Measurements from ENCODE around the gene CNN2.

Gene CNN2

GRCh38 chr19:986083-986482, 40.3 kb upstream of the CNN2 start:
- no peak overlapping the region for H3K27ac ChIP-seq
- TF ChIP-seq CTCF (IDR thresholded peaks at IDR 0.05) (no peak), ZFX (IDR thresholded peaks at IDR 0.05; ENCODE audit: borderline replicate concordance) (no peak)

DNA sequence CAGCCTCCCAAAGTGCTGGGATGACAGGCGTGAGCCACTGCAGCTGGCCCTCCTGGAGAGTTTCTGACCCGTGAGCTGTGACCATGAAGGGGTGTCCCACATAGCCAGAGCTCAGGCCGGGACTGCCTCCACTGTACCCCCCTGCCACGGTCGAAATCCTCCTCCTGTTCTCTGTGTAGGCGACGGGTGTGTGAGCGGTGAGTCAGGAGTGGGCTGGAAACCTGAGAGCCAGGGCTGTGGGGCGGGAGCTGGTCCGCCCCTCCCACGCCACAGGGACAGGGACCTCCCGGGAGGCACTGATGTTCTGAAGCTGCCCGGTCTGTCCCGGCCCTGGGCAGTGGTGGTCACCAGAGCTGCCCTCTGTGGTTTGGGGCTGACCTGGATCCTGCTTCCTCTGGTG, 38.3 kb upstream of the CNN2 start:
- no peak for TF ChIP-seq CTCF (IDR thresholded peaks at IDR 0.05)
- no peak for TF ChIP-seq ZFX (IDR thresholded peaks at IDR 0.05; ENCODE audit: borderline replicate concordance)
- no peak overlapping the region for H3K27ac ChIP-seq

DNA sequence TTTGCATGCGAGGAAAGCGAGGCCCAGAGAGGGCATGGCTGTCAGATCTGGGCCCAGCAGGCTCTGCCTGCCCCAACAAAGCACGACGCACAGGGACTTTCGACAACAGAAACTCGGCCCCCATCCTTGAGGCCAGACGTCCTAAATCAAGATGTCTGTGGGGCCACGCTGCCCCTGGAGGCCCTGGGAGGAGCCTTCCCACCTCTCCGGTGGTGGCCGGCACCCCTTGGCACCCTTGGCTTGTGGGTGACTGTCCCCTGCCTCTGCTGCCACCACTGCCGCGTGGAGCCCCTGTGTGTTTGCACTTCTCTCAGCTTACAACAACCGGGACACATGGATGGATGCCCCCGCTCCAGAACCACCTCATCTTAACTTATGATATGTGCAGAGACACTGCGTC, 37.9 kb upstream of the CNN2 start:
- TF ChIP-seq ZFX (IDR thresholded peaks at IDR 0.05; ENCODE audit: borderline replicate concordance) (no peak), CTCF (IDR thresholded peaks at IDR 0.05) (no peak)
- H3K27ac ChIP-seq, result no peak overlapping the region

DNA sequence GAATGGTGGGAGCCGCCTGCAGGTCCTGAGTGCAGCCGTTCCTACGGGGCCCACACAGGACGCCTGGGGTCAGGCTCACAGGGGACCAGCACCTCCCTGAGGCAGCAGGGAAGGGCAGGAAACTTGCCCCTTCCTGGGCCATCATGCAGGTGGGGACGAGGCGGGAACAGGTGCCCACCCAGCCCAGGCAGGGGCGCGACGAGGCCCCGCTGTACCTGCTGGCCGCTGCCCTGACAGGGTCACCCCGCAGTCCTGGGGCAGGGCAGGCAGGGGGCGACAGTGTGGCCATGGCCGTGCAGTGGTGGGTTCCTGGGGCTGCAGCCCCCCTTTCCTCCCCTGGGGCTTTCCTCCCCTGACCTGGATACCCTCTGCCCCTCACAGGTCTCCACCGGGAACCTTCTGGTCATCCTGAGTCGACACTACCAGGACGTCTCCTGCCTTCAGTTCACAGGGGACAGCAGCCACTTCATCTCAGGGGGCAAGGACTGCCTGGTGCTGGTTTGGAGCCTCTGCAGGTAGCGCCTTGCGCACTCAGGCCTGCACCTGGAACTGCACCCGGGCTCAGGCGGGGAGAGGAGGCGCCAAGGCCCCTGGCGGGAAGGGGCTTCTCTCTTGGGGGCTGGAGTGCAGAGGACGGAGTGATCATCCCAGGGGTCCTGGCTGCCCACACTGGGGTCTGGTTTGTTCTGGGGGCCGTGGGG, 36.9 kb upstream of the CNN2 start:
- H3K27ac ChIP-seq, result no peak overlapping the region
- TF ChIP-seq ZFX (IDR thresholded peaks at IDR 0.05; ENCODE audit: borderline replicate concordance), result no peak
- peak; percentile 43 for TF ChIP-seq CTCF (IDR thresholded peaks at IDR 0.05)

- H3K27ac ChIP-seq, result no peak overlapping the region
- no peak for TF ChIP-seq ZFX (IDR thresholded peaks at IDR 0.05; ENCODE audit: borderline replicate concordance)
- TF ChIP-seq CTCF (IDR thresholded peaks at IDR 0.05), result no peak
Measured at GRCh38 chr19:990119-990571, 36.3 kb upstream of the CNN2 start.

- H3K27ac ChIP-seq, result peak overlapping the region; percentile 51
- TF ChIP-seq ZFX (IDR thresholded peaks at IDR 0.05; ENCODE audit: borderline replicate concordance), result no peak
- TF ChIP-seq CTCF (IDR thresholded peaks at IDR 0.05), result no peak
Measured at GRCh38 chr19:990746-991145, 35.7 kb upstream of the CNN2 start.

DNA sequence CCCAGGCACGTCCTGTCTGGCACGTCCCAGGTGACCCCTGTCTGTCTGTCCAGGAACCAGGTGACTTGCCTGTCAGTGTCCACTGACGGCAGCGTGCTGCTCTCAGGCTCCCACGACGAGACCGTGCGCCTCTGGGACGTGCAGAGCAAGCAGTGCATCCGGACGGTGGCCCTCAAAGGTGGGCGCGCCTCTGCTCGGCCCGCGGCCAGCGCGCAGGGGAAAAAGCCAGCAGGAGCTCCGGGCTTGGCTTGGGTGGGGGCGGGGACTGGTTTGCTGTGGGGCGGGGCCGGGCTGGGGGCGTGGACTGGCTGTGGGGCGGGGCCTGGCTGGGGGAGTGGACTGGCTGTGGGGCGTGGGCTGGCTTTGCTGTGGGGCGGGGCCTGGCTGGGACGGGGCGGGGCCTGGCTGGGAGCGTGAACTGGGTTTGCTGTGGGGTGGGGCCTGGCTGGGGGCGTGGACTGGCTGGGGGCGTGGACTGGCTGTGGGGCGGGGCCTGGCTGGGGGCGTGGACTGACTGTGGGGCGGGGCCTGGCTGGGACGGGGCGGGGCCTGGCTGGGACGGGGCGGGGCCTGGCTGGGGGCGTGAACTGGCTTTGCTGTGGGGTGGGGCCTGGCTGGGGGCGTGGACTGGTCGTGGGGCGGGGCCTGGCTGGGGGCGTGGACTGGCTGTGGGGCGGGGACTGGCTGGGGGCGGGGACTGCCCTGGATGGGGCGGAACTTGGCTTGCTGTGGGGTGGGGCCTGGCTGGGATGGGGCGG, 35.1 kb upstream of the CNN2 start:
- H3K27ac ChIP-seq, result peak overlapping the region; percentile 51
- no peak for TF ChIP-seq ZFX (IDR thresholded peaks at IDR 0.05; ENCODE audit: borderline replicate concordance)
- no peak for TF ChIP-seq CTCF (IDR thresholded peaks at IDR 0.05)
